ENCODE results near the gene KIF3A.

Gene KIF3A

GRCh38 chr5:132725745-132726144, 11.6 kb downstream of the KIF3A start:
- H3K27ac ChIP-seq, result no peak overlapping the region
- no peak for DNase-seq (ENCODE audit: low spot score)
- no peak overlapping the region for H3K4me3 ChIP-seq

GRCh38 chr5:132718544-132719312, 18.6 kb downstream of the KIF3A start:
- H3K4me3 ChIP-seq, result no peak overlapping the region
- DNase-seq (ENCODE audit: low spot score), result no peak
- TF ChIP-seq CTCF (IDR thresholded peaks at IDR 0.05), result no peak
- no peak overlapping the region for H3K27ac ChIP-seq

More at GRCh38 chr5:132725745-132726144, 11.6 kb downstream of the KIF3A start:
- no peak for TF ChIP-seq CTCF (IDR thresholded peaks at IDR 0.05)

- DNase-seq (ENCODE audit: low spot score), result no peak
Measured at GRCh38 chr5:132714456-132715307, 22.7 kb downstream of the KIF3A start.

GRCh38 chr5:132708645-132709044, 28.7 kb downstream of the KIF3A start:
- Histone ChIP-seq H3K27ac (no peak overlapping the region), H3K4me3 (no peak overlapping the region)
- DNase-seq (ENCODE audit: low spot score), result no peak
- no peak for TF ChIP-seq CTCF (IDR thresholded peaks at IDR 0.05)

More at GRCh38 chr5:132714456-132715307, 22.7 kb downstream of the KIF3A start:
- Histone ChIP-seq H3K4me3 (no peak overlapping the region), H3K27ac (no peak overlapping the region)
- TF ChIP-seq CTCF (IDR thresholded peaks at IDR 0.05), result peak; percentile 17

GRCh38 chr5:132704875-132705274, 32.5 kb downstream of the KIF3A start:
- no peak for DNase-seq (ENCODE audit: low spot score)
- Histone ChIP-seq H3K4me3 (no peak overlapping the region), H3K27ac (no peak overlapping the region)
- TF ChIP-seq CTCF (IDR thresholded peaks at IDR 0.05), result no peak

GRCh38 chr5:132695956-132696355, 41.4 kb downstream of the KIF3A start:
- TF ChIP-seq CTCF (IDR thresholded peaks at IDR 0.05), result no peak

More at GRCh38 chr5:132695956-132696355, 41.4 kb downstream of the KIF3A start:
- Histone ChIP-seq H3K4me3 (no peak overlapping the region), H3K27ac (no peak overlapping the region)
- DNase-seq (ENCODE audit: low spot score), result no peak
